ENCODE data around the gene YBX2.

YBX2 gene

GRCh38 chr17:7322520-7323194 lies 28.2 kb upstream of the YBX2 start:
- no peak for DNase-seq

DNA sequence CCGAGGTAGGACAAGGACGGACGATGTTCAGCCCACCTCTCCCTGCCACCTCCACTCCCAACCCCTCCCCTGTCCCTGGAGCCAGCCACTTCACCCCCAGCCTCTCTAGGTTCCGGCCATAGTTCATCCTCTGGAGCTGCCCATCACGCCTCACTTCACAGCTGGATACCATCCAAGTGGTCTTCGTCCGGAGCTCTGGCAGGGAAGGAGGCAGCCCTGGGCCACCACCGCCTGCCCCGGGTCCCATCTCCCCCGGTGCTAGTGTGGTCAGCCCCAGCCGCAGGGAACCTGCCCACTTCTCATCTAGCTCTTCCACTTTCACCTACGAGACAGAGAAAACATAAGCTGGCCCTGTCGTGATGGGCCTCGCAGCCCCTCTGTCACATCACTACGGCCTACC lies 27.0 kb upstream of the YBX2 start:
- DNase-seq, result no peak

DNA sequence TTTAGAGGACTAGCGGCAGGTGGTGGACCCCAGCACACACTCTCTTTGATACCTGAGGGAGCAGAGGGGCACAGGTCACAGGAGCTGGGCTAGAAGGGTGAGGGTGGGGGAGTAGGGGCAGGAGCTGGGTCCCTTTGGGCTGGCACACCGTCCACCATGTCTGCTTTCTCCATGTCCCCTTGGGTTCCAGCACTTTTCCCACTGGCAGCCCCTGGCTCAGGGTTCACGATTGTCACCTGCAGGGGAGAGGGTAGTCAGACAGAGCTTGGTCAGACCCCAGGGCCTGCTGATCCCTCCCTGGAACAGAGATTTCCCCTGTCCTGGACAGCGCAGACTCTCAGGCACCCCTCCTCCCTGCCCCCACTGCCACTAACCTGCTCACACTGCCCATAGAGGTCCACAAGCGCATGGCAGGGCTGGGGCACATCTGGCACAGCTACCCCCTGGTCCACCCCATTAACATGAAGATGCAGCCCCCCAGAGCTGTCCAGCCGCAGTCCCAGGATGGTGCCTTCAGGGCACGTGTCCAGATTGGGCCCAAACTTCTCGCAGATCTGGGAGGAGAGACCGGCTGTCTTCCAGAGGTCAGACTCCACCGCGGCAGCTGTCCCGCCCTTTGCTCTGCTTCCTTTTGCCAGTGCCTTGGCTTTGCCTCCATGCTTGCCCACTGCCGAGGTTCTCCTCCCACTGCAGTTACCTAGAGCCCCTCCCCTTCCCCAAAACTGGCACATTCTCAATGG lies 23.9 kb upstream of the YBX2 start:
- DNase-seq, result no peak

DNA sequence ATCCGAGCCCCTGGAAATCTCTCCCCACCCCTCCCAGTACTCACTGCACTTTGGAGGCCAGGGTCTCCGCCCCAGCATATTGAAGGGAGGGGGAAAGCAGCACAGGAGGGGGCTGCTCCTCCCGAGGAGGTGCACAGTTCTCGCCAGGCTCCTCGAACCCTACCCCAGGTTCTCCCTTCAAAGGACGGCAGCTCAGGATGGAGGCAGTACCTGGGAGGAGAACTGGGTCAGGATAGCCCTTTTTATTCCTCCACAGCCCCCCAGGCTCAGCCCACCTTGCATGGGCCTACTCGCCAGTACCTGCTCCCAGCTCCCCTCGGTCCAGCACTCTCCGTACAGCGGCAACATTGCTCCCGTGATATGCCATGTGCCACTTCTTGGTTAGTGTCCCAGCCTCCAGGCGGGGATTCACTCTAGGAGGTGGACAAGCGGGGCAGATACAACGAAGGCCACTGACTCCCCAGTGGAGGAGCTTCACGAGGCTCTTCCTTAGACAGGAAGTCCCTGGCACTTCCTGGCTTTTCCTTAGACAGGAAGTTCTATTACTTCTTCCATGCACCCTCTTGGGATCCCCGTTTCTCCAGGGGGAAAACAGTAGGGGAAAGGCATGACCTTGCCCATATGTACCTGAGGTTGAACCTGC lies 22.8 kb upstream of the YBX2 start:
- no peak for DNase-seq

- no peak for DNase-seq
Measured at GRCh38 chr17:7315570-7316235, 21.3 kb upstream of the YBX2 start.

- peak; percentile 96 for DNase-seq
Measured at GRCh38 chr17:7314719-7315569, 20.5 kb upstream of the YBX2 start, which contains the start of gene GPS2. GPS2 (minus strand) TSS chr17:7315360; CDS start chr17:7315052, 308 bp downstream.

GRCh38 chr17:7313890-7314718 lies 19.7 kb upstream of the YBX2 start:
- no peak for DNase-seq

DNA sequence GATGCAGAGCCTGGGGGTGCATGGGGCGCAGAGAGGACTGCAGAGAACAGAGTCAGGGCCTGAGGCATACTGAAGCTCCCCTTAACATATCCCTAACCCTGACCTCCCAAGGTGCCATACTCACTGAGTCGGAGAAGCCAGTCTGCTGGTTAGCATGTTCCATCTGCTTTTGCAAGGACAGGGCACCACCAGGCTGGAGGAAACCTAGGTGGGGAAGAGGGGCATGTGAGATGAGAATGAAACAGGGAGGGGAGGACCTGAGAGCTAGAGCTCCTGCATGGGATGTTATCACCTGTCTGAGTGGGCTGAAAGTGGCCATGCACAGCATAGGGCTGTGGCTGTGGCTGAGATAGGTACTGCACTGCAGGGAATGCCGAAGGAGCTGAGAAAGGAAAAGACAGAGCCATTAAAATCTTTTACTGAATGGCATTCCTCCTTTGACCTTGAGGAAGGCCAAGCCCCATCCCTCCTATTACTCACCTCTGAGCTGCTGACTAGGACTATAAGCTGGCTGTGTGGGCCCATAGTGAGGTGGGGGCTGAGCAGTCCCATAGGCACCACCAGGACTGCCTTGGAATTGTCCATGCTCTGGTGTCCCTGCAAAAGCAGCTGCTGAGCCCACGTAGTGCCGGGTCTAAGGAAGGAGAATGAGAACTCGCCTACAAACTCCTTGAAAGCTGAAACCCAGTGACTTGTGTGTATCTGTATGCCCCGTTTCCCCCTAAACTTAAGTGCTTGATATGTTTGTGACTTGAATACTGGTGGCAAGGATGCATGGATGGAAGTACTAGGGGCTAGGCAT lies 18.9 kb upstream of the YBX2 start:
- no peak for DNase-seq

DNA sequence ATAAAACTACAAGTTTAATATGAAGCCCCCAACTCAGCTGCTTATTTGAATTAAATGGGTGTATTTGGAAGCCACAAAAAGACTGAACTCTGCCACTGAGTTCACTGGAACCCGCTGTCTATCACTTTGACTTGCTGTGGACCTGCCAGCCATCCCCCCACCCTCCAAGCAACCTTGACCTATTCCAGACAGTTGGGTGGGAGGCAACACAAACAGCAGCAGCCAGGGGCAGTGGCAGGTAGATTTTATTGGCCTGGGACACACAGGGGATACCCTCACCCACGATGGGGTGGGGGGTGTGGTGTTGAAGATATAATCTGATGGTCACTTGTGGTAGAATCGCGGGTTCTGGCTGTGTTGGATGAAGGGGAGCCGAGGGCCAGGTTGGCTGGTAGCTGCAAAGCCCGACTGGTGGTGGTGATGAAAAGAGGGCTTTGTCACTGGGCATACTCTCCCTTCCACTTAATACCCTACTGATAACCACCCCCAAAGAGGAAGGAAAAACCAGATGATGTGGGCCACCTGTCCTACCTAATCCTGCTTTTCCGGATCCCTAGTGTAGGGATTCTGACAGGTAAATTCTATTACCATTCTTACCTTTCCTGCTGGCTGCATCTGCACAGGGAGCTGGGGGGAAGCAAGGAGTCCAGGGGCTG lies 18.1 kb upstream of the YBX2 start:
- no peak for DNase-seq

DNA sequence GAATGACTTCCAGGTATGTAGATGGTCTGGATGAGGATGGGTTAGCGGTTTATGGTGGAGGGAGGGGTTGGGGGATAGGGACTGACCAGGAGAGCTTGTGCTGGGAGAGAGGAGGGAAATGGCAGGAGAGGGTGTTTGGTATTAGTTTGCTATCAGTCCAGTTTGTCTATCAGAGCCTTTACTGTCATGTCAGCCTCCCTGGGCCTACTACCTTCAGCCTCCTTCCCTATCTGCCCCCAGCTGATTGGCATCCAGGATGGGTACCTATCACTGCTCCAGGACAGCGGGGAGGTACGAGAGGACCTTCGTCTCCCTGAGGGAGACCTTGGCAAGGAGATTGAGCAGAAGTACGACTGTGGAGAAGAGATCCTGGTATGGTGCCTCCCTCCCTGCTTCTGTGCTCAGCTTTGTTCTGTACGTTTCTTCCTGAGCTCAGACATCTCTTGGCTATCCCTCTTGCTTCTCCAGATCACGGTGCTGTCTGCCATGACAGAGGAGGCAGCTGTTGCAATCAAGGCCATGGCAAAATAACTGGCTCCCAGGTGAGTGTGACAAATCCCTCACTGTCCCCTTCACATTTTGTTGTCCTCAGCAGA lies 16.8 kb upstream of the YBX2 start:
- no peak for DNase-seq

DNA sequence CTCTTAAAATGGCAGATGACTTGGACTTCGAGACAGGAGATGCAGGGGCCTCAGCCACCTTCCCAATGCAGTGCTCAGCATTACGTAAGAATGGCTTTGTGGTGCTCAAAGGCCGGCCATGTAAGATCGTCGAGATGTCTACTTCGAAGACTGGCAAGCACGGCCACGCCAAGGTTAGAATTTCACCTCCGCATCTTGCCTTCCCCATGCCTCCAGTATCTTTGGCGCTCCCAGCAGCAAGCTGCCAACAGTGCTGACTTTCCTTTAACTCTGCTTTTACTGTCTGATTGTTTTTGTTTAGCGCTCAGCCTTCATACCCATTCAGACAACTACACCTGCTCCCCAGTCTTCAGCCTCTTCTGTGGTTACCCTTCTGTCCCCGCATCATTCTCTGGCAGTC lies 15.2 kb upstream of the YBX2 start:
- no peak for DNase-seq

- DNase-seq, result peak; percentile 82
Measured at GRCh38 chr17:7308625-7309433, 14.4 kb upstream of the YBX2 start.

- peak; percentile 57 for DNase-seq
Measured at GRCh38 chr17:7307686-7308624, 13.5 kb upstream of the YBX2 start.

DNA sequence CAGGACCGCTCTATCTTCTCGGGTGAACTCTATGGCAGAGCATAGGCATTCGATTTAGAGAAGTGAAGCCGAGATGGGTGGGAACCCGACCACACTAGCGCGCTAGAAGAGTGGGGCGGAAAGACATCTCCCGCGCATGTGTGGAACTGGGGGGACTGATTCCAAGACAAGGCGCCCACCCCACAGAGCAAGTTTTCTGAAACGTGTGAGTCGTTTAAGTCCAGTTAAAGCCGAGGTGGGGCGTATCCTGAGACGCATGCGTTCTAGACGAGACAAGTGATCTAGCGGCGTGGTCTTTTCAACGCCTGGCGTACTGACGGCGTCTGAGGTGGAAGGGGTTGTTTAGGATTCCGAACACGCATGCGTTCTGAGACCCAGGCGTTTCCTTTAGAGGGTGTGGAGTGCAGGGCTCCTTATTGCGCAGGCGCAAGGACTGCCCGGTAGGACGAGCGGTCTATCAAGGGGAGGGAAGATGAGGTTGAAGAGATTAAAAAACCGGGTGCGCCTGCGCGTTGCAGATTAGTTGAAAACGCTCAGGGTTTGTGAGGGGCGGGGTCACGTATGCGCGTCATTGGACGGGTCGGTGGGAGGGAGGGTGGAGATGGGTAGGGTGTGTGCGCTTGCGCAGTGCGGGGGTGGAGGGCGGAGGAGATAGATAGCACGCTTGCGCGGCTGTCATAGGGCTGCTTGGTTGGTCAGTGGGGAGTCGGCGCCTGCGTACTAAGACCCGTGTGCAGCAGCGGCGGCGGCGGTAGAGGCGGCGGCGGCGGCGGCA lies 12.7 kb upstream of the YBX2 start, which contains the start of gene EIF5A:
Gene EIF5A (plus strand): TSS at position 718 of the 775 bp plus-strand sequence. CDS start 2,008 bp downstream, outside the sequence.
- peak; percentile 100 for DNase-seq

GRCh38 chr17:7304179-7304578 lies 9.7 kb upstream of the YBX2 start:
- no peak for DNase-seq

DNA sequence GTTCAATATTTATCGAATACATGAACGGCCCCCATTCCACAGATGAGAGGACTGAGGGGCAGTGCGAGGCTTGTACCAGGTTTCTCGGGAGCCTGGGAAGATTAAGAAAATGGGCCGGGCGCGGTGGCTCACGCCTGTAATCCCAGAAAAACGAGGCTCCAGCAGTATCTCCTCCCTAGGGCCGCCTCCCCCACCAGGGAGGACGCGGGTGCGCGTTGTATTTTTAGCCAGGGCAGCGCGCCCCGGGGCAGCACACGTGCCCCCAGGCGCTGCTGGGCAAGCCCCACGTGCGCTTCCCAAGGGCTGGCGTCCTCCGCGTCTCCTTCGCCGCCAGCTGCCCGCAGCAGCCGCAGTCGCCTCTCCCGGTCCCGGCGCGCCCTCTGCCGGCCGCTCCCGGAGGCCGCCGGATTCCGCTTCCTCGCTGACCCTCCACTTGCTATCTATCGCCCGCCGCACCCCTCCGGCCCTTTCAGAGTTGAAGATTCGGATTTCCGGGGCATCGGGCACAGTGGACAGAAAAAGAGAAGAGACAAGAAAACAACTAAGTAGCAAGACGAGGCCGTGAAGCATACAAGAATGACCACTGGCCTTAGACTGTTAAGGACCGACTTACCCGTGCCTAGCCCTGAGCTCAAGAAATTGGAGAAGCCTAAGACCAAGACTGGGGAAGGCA lies 1.9 kb upstream of the YBX2 start:
- DNase-seq, result peak; percentile 74

Measured in activated CD8-positive, alpha-beta memory T cell treated with anti-CD3 and anti-CD28 coated beads, Interleukin-2, amount 50 U/mL, for 4 hours (primary cell).